HG02759 (cell line): ENCODE results near the gene ABCD1.
"Not testable (repeated sequence)": the region's sequence is repeated elsewhere in the genome, so short reads cannot be mapped to it uniquely, and the experiment has no call there.

Source experiments
- ATAC-seq: cut with Tn5 transposase; IDR thresholded peaks from one replicate; pipeline ENCODE4 v1.9.1; 2021; ENCODE audit warnings: mild to moderate bottlenecking, moderate library complexity; ENCODE audit not compliant: unreplicated experiment

The ABCD1 gene

GRCh38 chrX:153693216-153694086 lies 31.2 kb upstream of the ABCD1 start:
- ATAC-seq: no peak

GRCh38 chrX:153694256-153694655 lies 30.4 kb upstream of the ABCD1 start:
- not testable (repeated sequence) for ATAC-seq

DNA sequence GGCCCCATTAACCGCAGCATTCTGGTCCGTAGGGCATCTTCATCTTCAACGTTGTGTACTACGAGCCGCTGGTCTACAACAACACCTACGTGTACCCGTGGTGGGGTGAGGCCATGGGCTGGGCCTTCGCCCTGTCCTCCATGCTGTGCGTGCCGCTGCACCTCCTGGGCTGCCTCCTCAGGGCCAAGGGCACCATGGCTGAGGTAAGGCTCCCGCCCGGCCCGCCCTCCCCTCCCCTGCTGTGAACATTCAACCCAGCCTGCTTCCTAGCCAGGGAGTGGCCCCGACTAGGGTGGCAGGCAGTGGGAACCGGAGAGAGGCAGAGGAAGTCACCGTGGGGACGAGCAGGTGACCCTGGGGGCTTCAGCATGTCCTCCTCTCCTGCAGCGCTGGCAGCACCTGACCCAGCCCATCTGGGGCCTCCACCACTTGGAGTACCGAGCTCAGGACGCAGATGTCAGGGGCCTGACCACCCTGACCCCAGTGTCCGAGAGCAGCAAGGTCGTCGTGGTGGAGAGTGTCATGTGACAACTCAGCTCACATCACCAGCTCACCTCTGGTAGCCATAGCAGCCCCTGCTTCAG lies 29.9 kb upstream of the ABCD1 start:
- ATAC-seq: no peak

DNA sequence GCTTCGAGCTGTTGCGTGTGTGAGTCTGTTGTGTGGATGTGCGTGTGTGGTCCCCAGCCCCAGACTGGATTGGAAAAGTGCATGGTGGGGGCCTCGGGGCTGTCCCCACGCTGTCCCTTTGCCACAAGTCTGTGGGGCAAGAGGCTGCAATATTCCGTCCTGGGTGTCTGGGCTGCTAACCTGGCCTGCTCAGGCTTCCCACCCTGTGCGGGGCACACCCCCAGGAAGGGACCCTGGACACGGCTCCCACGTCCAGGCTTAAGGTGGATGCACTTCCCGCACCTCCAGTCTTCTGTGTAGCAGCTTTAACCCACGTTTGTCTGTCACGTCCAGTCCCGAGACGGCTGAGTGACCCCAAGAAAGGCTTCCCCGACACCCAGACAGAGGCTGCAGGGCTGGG lies 28.6 kb upstream of the ABCD1 start:
- no peak for ATAC-seq

GRCh38 chrX:153696538-153696937 lies 28.1 kb upstream of the ABCD1 start:
- ATAC-seq: not testable (repeated sequence)

DNA sequence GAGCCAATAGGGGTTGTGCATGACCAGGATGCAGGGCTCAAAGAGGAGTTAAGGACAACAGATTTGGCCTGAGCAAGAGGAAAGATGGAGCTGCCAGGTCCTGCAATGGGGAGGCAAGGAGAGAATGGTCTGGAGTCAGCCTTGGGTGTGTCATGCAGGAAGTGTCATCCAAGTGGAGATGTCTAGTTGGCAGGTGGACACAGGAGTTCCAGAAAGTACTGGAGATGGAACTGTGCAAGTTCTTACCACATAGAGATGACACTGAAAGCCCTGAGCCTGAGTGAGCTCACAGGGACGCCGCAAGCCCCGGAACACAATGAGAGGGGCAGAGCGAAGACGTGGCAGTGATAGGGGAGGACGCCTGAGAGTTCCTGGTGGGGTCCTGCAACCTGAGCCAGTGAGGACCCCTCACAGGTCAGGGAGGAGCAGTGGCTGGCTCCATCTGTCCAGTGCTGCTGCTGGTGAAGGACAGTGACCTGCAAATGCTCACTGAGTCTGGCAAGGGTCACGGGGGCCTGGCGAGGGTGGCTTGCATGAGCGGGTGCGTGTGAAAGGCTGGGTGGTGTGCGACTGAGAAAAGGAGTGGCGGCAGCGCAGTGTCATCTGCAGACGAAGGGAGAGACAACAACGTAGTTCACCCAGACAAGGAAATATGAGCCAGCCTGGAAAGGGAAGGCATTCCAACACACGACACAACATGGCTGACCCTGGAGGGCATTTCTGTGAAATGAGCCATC lies 27.5 kb upstream of the ABCD1 start:
- ATAC-seq: not testable (repeated sequence)

DNA sequence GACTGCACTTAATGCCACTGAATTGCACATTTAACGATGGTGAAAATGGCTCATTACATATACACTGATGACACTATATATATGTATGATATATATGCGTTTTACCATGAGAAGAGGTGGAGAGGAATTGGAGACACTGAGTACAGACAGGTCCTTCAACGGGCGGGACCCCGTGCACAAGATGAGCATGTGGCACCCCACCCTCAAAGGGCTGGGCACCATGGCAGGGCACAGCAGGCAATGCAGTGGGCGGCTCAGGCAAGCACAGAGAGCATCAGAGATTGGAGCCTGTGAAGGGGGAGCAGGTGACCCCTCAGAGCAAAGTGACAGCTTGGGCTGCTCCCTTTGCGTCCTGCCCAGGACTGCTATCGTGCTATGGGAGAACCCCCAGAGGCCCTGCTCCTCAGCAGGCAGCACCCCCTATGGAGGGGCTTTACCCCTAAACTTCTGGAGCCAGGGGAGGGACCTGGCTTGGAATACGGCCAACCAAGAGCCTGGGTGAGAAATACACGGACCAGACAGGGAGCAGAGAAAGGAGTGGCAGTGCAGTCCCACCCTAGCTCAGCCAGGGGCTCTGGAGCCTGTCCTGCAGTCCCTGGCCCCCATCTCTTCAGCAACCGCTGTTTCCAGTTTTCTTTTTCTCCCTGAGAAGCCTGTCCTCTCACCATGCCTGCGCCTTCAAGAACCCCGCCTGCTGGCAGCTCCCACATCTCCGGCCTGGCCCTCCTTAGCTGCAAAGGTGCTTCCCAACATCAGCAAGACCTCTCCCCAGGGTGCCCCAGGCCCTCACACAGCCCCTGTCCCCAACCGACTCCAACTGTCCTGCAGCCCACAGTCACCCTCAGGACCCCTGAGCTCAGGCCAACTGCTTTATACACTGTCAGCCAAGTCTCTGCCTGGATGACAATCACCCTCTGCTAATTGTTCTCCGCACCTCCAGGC lies 26.5 kb upstream of the ABCD1 start:
- no peak for ATAC-seq

DNA sequence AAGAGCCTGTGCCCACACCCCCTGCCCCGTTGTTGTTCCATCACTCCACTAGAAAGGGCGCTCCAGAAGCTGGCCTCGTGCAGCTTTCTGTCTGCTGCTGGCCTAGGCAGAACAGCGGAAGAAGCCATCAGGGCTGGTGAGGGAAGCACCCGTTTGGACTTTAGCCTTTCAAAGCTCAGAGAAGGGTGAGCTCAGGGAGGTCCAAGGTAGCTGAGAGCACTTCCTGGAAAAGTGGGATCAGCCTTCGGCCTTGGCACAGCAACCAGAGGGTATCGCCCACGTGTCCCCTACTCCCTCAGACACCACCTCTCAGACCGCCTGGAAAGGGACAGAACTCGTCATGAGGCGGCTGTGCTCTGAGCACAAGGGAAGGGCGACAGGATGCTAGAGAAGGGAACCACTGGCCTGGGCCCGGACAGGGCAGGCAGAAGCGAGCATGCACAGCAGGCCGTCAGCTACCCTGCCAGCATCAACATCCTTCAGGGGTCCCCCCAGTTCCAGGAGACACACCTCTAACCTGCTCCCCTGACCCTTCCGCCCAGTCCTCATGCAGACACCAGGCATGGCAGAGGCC lies 25.4 kb upstream of the ABCD1 start:
- ATAC-seq: not testable (repeated sequence)

DNA sequence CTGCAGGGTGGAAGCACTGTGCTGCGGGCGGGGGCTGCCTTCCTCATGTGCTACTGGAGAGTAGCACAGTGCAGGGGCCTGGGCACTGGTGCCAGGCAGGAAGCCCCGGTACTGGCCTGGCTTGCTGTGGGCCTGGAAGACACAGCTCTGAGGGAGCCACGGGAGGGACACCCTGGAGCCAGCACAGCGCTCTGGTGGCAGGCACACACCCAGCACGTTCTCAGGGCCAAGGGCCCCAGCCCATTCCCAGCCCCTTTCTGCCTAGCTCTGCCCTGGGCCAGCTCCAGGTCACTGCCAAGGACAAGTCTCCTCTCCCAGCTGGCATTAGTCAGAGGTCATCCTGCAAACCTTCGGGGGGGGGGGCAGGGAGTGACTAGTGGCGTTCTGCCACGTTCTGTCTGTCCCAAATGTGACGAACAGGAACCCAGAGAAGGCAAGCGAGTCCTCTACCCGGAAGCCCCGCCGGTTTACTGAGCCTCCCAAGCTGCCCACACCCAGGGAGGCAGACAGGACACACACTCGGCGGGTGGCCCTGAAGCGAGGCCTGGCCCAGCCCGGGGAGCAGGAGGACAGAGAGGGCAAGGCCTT lies 24.8 kb upstream of the ABCD1 start:
- ATAC-seq: not testable (repeated sequence)

GRCh38 chrX:153700376-153700945 lies 24.2 kb upstream of the ABCD1 start:
- no peak for ATAC-seq

DNA sequence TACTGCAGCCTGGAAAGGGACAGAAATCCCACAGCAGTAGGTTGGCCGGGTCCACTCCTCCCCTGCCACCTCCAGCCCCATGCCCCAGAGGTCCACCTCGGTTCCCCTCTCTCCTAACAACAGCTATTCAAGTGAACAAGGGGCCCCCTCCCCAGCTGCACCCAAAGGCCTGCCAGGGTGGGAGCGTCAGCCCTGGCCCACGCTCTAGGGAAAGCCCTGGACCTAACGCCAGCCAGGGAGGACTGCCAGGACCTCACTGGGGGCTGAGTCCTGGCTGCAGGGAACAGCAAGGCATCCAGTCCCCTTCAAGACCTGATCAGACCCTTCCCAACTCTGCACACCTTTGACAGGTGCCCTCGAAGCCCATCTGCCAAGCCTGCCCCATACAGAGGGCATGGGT lies 23.7 kb upstream of the ABCD1 start:
- no peak for ATAC-seq

DNA sequence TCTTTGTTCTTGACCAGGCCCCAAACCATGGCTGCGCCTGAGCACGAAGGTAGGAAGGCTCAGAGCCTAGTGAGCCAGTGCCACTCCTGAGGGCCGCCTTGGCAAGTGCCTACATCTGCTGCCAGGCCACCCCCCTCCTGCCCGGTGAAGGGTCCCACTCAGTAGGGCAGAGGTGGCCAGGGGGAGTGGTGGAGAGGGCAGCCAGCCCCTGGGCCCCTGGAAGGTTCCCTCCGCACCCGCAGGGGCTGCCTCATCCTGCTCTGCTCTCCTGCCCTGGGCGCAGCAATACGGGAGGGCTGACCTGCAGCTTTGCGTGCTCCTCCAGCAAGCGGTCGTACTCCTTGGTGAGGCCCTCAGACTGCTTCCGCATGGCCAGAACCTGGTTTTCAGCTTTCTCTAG lies 22.9 kb upstream of the ABCD1 start:
- ATAC-seq: no peak

DNA sequence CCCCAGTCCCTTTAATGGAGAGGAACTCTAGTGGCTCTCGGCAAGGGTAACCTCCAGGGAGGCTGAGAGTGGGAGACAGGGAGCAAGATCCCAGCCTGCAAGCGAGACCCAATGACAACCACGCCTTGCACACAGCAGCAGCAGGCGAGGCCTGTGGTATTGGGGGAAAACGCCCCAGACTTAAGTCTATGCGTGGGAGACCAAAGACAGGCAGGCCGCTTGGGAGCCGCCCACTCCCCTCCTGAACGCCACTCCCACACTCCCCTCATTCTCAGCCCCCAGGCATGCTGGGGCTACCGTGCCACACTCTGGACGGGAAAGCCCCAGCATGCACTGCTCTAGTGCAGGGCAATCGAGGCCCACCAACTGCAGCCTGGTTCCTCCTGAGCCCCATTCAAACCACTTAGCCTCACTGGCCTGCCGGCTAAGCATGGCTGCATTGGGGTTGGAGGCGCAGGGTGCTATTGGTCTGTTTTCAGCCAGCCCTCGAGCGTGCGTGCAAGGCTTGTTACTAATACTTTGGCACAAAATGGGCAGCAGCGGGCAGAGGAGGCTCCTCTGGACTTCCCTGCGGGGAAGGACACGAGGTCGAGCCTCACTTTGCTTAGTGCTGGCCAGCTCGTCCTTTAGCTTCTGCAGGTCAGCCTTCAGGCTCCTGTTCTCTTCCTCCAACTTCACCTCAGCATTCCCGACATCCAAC lies 22.2 kb upstream of the ABCD1 start:
- no peak for ATAC-seq

DNA sequence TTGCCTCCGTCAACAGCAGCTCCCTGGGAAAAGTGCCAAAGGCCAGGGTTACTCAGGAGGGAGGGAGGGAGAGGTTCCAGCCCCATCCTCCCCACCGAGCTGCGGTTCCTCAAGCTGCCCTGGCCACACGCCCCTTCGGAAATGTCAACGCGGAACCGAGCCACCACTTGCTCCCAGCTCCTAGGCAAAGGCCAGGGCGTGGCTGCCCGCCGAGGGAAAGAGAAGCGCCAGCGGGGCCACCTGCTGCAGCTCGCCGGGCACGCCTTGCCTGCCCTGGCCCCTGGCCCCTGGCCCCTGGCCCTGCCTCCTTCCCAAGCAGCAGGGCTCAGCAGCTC lies 21.7 kb upstream of the ABCD1 start:
- ATAC-seq: no peak

DNA sequence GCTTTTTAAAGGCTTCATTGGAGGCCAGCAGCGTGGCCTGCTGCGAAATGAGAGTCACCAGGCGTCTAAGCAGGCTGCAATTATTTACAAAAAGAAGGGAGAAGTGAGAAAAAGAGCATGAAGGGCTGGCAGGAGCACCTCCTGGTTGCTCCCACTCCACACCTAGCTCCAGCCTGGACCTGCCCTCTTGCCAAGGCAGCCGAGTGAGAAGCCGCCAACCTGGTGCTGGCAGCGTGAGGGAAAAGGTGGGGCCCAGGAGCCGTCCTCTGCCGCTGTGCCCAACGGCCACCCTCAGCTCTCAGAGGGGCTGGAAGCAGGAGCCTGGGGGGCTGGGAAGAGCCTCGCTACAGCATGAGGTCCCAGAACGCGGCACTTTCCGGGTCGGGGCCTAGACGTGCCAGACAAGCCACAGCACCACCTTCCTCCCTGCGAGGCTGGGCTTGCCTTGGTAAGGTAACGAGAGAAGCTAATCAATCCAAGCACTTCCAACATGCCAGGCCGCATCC lies 20.6 kb upstream of the ABCD1 start:
- no peak for ATAC-seq

GRCh38 chrX:153704631-153705402 lies 19.8 kb upstream of the ABCD1 start:
- ATAC-seq: not testable (repeated sequence)

DNA sequence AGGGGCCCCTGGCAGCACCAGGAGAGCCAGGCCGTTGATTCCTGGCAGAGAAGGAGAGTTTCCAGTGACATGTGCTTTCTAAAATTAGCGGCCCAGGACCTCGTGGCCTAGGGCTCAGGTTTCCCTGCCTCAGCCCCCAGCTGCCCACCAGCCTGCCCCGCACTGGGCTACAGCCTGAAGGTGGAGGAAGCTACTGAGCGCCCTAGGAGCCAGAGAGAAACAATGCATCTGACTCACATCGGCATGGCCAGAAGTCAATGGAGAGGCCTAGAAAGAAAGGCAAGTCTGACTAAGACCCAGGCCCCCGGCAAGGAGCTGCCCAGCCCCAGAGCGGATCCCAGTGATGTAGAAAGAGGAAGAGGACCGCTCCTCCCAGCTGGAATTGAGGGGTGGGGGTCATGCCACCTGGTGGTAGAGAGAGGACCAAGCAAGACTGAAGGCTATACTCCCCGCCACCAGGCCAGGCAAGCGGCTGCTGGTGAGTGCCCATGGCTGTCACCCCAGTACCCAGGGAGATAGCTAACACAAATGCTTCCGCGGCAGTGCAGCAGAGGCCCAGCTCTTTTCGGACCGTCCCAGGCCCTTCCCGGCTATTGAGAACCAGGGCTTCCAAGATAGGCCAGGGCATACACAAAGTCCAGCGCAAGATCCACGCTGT lies 19.1 kb upstream of the ABCD1 start:
- not testable (repeated sequence) for ATAC-seq

- no peak for ATAC-seq
Observed at GRCh38 chrX:153706799-153707198, 17.9 kb upstream of the ABCD1 start.
